ENCODE results near the gene CTR9. TPM values are rescaled to one million over a fixed set of nuclear protein-coding genes. Genes with fewer than 3 reads are reported as not detected.
A peak's percentile ranks its signal among the peaks of the same experiment; 100 is the strongest.

The CTR9 gene
- total and polyA plus RNA-seq, 8 donors, result 33.8 to 64.6 (median 58.4) TPM

DNA sequence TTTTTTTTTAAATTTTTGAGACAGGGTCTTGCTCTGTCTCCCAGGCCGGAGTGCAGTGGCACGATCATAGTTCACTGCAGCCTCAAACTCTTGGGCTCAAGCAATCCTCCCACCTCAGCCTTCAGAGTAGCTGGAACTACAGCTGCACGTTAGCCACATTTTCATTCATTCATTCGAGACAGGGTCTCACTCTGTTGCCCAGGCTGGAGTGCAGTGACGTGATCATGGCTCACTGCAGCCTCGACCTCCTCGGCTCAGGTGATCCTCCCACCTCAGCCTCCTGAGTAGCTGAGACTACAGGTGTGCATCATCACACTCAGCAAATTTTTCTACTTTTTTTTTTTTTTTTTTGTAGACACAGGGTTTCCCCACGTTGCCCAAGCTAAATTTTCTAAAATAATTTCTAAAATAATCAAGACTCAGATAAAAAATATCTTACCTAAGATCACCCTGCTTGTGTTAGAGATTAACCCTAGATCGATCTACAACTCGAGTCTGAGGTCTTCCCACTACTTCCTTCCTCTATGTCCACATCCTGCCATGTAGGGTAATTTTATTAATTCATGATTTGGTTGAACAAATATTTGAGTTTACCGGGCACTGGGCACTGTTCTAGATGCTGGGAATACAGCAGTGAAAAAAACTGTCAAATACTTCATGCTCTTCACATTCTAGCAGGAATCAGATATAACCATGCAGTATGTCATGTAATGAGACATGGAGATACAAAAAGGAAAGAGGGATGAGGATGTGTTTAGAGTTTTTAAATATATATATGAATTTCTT, 42.6 kb downstream of the CTR9 start:
- intact Hi-C loops (cut with DNase I), result loop anchor here in 1 of 2 donors (5.0 kb wide), 1 partner anchor 229 kb away; no protein-coding TSS in a partner anchor
- ATAC-seq, result no peak

GRCh38 chr11:10796191-10796590, 45.1 kb downstream of the CTR9 start:
- ATAC-seq (no peak), DNase-seq (no peak)
- Histone ChIP-seq H3K9me3 (no peaks in the 10 kb centered on the region), H3K27me3 (no peaks in the 10 kb centered on the region), H3K36me3 (peaks cover 16 to 65% of the 10 kb centered on the region in 2 donors), H3K27ac (no peak overlapping the region), H3K4me3 (no peak overlapping the region), H3K4me1 (peaks cover 0 to 52% of the 10 kb centered on the region in 2 donors)
- no peak for TF ChIP-seq CTCF (IDR thresholded peaks at IDR 0.05)
- intact Hi-C loops (cut with DNase I), result no loop called here

More for the DNA sequence above, 42.6 kb downstream of the CTR9 start:
- DNase-seq, result no peak
- Histone ChIP-seq H3K9me3 (no peaks in the 10 kb centered on the region), H3K27ac (no peak overlapping the region), H3K36me3 (peaks cover 7 to 39% of the 10 kb centered on the region in 2 donors), H3K27me3 (no peaks in the 10 kb centered on the region), H3K4me1 (peaks cover 0 to 32% of the 10 kb centered on the region in 2 donors), H3K4me3 (no peak overlapping the region)
- no peak for TF ChIP-seq CTCF (IDR thresholded peaks at IDR 0.05)

DNA sequence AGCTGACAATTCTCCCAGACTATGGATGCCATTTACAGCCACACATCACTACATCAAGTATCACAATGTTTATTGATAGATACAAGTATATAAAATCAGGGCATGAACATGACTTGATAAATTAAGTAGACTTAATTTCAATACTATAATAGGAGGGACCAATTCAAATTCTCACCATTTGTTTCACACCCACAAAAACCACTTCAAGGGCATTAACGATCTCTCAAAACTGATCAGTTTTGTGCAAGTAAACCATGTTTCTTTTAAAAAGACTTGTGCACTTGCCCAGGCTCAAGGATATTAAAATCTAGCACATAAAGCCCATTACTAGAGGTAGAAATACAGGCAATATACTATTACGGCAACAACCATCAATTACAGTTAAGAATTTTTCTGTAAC, 46.0 kb downstream of the CTR9 start:
- intact Hi-C loops (cut with DNase I), result no loop called here
- DNase-seq (no peak), ATAC-seq (no peak)
- Histone ChIP-seq H3K27ac (peak overlapping the region in 1 of 2 donors; percentile 61), H3K4me1 (peaks cover 0 to 60% of the 10 kb centered on the region in 2 donors), H3K9me3 (no peaks in the 10 kb centered on the region), H3K27me3 (no peaks in the 10 kb centered on the region), H3K4me3 (no peak overlapping the region), H3K36me3 (peaks cover 16 to 73% of the 10 kb centered on the region in 2 donors)
- TF ChIP-seq CTCF (IDR thresholded peaks at IDR 0.05), result no peak

GRCh38 chr11:10797531-10797930, 46.5 kb downstream of the CTR9 start:
- Histone ChIP-seq H3K9me3 (no peaks in the 10 kb centered on the region), H3K27ac (peak overlapping the region in 1 of 2 donors; percentile 61), H3K27me3 (no peaks in the 10 kb centered on the region), H3K4me1 (peaks cover 0 to 61% of the 10 kb centered on the region in 2 donors), H3K36me3 (peaks cover 20 to 78% of the 10 kb centered on the region in 2 donors), H3K4me3 (no peak overlapping the region)
- TF ChIP-seq CTCF (IDR thresholded peaks at IDR 0.05), result no peak
- peak; percentile 26 for ATAC-seq
- intact Hi-C loops (cut with DNase I), result no loop called here
- DNase-seq, result no peak

GRCh38 chr11:10798330-10798928, 47.4 kb downstream of the CTR9 start:
- H3K9me3 ChIP-seq, result no peaks in the 10 kb centered on the region
- intact Hi-C loops (cut with DNase I), result no loop called here
- TF ChIP-seq CTCF (IDR thresholded peaks at IDR 0.05), result no peak
- peaks cover 28 to 87% of the 10 kb centered on the region in 2 donors for H3K36me3 ChIP-seq
- H3K27me3 ChIP-seq, result no peaks in the 10 kb centered on the region
- ATAC-seq (no peak), DNase-seq (no peak)
- no peak overlapping the region for H3K4me3 ChIP-seq
- H3K4me1 ChIP-seq, result peaks cover 0 to 58% of the 10 kb centered on the region in 2 donors
- peak overlapping the region in 1 of 2 donors; percentile 61 for H3K27ac ChIP-seq
